ENCODE data around the gene TAOK3.

Gene TAOK3

GRCh38 chr12:118353721-118354120, 19.0 kb downstream of the TAOK3 start:
- no peak for DNase-seq (ENCODE audit: low read depth)
- no peak overlapping the region for H3K4me3 ChIP-seq (ENCODE audit: low read length)
- TF ChIP-seq CTCF (conservative IDR thresholded peaks at IDR 0.05; ENCODE audit: low read length) = no peak

GRCh38 chr12:118350908-118351559, 21.7 kb downstream of the TAOK3 start:
- no peak overlapping the region for H3K4me3 ChIP-seq (ENCODE audit: low read length)
- no peak for DNase-seq (ENCODE audit: low read depth)
- TF ChIP-seq CTCF (conservative IDR thresholded peaks at IDR 0.05; ENCODE audit: low read length) = no peak

GRCh38 chr12:118347916-118348315, 24.8 kb downstream of the TAOK3 start:
- TF ChIP-seq CTCF (conservative IDR thresholded peaks at IDR 0.05; ENCODE audit: low read length) = no peak
- H3K4me3 ChIP-seq (ENCODE audit: low read length) = no peak overlapping the region
- no peak for DNase-seq (ENCODE audit: low read depth)

- no peak for DNase-seq (ENCODE audit: low read depth)
- H3K4me3 ChIP-seq (ENCODE audit: low read length) = no peak overlapping the region
- TF ChIP-seq CTCF (conservative IDR thresholded peaks at IDR 0.05; ENCODE audit: low read length) = no peak
Observed at GRCh38 chr12:118346895-118347294, 25.8 kb downstream of the TAOK3 start.

GRCh38 chr12:118345355-118345754, 27.4 kb downstream of the TAOK3 start:
- H3K4me3 ChIP-seq (ENCODE audit: low read length) = no peak overlapping the region
- TF ChIP-seq CTCF (conservative IDR thresholded peaks at IDR 0.05; ENCODE audit: low read length) = no peak
- DNase-seq (ENCODE audit: low read depth) = no peak

GRCh38 chr12:118344829-118345228, 27.9 kb downstream of the TAOK3 start:
- H3K4me3 ChIP-seq (ENCODE audit: low read length) = no peak overlapping the region
- no peak for TF ChIP-seq CTCF (conservative IDR thresholded peaks at IDR 0.05; ENCODE audit: low read length)
- no peak for DNase-seq (ENCODE audit: low read depth)

GRCh38 chr12:118342090-118342489, 30.6 kb downstream of the TAOK3 start:
- no peak for DNase-seq (ENCODE audit: low read depth)
- H3K4me3 ChIP-seq (ENCODE audit: low read length) = no peak overlapping the region
- no peak for TF ChIP-seq CTCF (conservative IDR thresholded peaks at IDR 0.05; ENCODE audit: low read length)

All from AG10803 (cell line).